BJ (cell line): ENCODE data around the gene ACAT2. TPM values are rescaled to one million over a fixed set of nuclear protein-coding genes. Genes with fewer than 3 reads are reported as not detected.

Source experiments
- CTCF ChIA-PET: fragments of 350-600 bp; formaldehyde crosslinking; extraction: SDS; loops from one replicate; lab custom pipeline; 2021; ENCODE audit warnings: antibody characterized with exemption, inconsistent platforms; lab: Yijun Ruan, JAX
- POLR2A ChIA-PET: fragments of 300-600 bp; sonication (Branson Sonifier 250); formaldehyde crosslinking; extraction: SDS; loops from one replicate; lab custom pipeline; 2021; ENCODE audit warnings: antibody characterized with exemption; lab: Charles Lee
- DNase-seq: peaks from one replicate; pipeline ENCODE4 v3.0.0-alpha.2; 2011; ENCODE audit warnings: low read depth
- H3K27me3 ChIP-seq: 2 replicates; pipeline ENCODE4 v1.6.0; 2011; ENCODE audit warnings: low read length; ENCODE audit not compliant: control insufficient read depth, insufficient read depth
- H3K36me3 ChIP-seq: 2 replicates; pipeline ENCODE4 v1.5.1; 2011; ENCODE audit warnings: low read length; ENCODE audit not compliant: control insufficient read depth, insufficient read depth
- H3K4me3 ChIP-seq: 2 replicates; pipeline ENCODE4 v1.5.1; 2011; ENCODE audit warnings: low read depth, mild to moderate bottlenecking, control low read depth, low read length
- CTCF ChIP-seq: IDR thresholded peaks from 2 replicates; pipeline ENCODE4 v1.5.1; 2011; ENCODE audit warnings: low read depth, mild to moderate bottlenecking, control low read depth, inconsistent platforms, low read length, moderate library complexity; ENCODE audit not compliant: insufficient read depth
- polyA plus RNA-seq: library from polyadenylated mRNA; depleted of rRNA; stranded (reverse); fragments of >200 nt; gene quantifications from 2 replicates; pipeline ENCODE4 v1.2.3, GENCODE V29; 2011

Gene ACAT2
- polyA plus RNA-seq, 1 experiment = 12.5 TPM

GRCh38 chr6:159759645-159760044 is 2.2 kb upstream of the ACAT2 start:
- no peak for TF ChIP-seq CTCF
- DNase-seq = no peak
- CTCF ChIA-PET = interaction anchor here (0.6 to 2.3 kb wide), 4 partner anchors 8 to 127 kb away, joined by 3 to 6 read pairs (median 4); no protein-coding TSS in a partner anchor
- POLR2A ChIA-PET = interaction anchor here (0.6 kb wide), 1 partner anchor 29 kb away, joined by 4 read pairs; no protein-coding TSS in a partner anchor
- H3K27me3 ChIP-seq = no peaks in the 10 kb centered on the region
- H3K36me3 ChIP-seq = peaks cover 8% of the 10 kb centered on the region
- H3K4me3 ChIP-seq = no peak overlapping the region

GRCh38 chr6:159760602-159761057 is 1.2 kb upstream of the ACAT2 start:
- no peaks in the 10 kb centered on the region for H3K27me3 ChIP-seq
- ChIA-PET CTCF (interaction anchor here (1.0 to 1.5 kb wide), 3 partner anchors 9 to 69 kb away, joined by 3 to 6 read pairs (median 3); partner anchors contain the start of gene MRPL18), POLR2A (no interaction called here)
- H3K36me3 ChIP-seq = peaks cover 5% of the 10 kb centered on the region
- TF ChIP-seq CTCF = no peak
- no peak overlapping the region for H3K4me3 ChIP-seq
- DNase-seq = no peak

GRCh38 chr6:159761129-159761872 is 544 bp upstream of the ACAT2 start:
- Histone ChIP-seq H3K4me3 (peak overlapping the region; percentile 86), H3K36me3 (peaks cover 5% of the 10 kb centered on the region), H3K27me3 (no peaks in the 10 kb centered on the region)
- DNase-seq = no peak
- ChIA-PET CTCF (interaction anchor here (1.1 to 1.5 kb wide), 3 partner anchors 29 to 70 kb away, joined by 3 to 6 read pairs (median 6); partner anchors contain the start of gene MRPL18), POLR2A (no interaction called here)
- no peak for TF ChIP-seq CTCF

GRCh38 chr6:159762681-159763293 is 942 bp downstream of the ACAT2 start:
- Histone ChIP-seq H3K27me3 (no peaks in the 10 kb centered on the region), H3K36me3 (peaks cover 2% of the 10 kb centered on the region), H3K4me3 (peak overlapping the region; percentile 86)
- CTCF ChIA-PET = no interaction called here
- POLR2A ChIA-PET = no interaction called here
- DNase-seq = no peak
- no peak for TF ChIP-seq CTCF

- no peak for TF ChIP-seq CTCF
- CTCF ChIA-PET = interaction anchor here (1.0 kb wide), 1 partner anchor 76 kb away, joined by 4 read pairs; no protein-coding TSS in a partner anchor
- no peak for DNase-seq
- peaks cover 2% of the 10 kb centered on the region for H3K36me3 ChIP-seq
- H3K4me3 ChIP-seq = no peak overlapping the region
- no peaks in the 10 kb centered on the region for H3K27me3 ChIP-seq
- POLR2A ChIA-PET = no interaction called here
These were observed 5.1 kb downstream of the ACAT2 start for GRCh38 chr6:159766906-159767305.
